Medulla oblongata (tissue), 1 donor: ENCODE data around the gene ABHD17B.
A peak's percentile ranks its signal among the peaks of the same experiment; 100 is the strongest.

ENCODE experiments used
- DNase-seq: peaks from one replicate; pipeline ENCODE4 v3.0.0-alpha.2; 2015; ENCODE audit errors: extremely low spot score

Gene ABHD17B

GRCh38 chr9:71878327-71879274 is 32.4 kb downstream of the ABHD17B start:
- no peak for DNase-seq

- no peak for DNase-seq
Measured at GRCh38 chr9:71876829-71877228, 34.2 kb downstream of the ABHD17B start.

- DNase-seq, result no peak
Measured at GRCh38 chr9:71876106-71876505, 34.9 kb downstream of the ABHD17B start.

- no peak for DNase-seq
Measured at GRCh38 chr9:71875345-71875744, 35.6 kb downstream of the ABHD17B start.

- DNase-seq, result no peak
Measured at GRCh38 chr9:71863631-71864030, 47.4 kb downstream of the ABHD17B start.

- no peak for DNase-seq
Measured at GRCh38 chr9:71861618-71862017, 49.4 kb downstream of the ABHD17B start.

GRCh38 chr9:71859939-71860338 is 51.1 kb downstream of the ABHD17B start:
- DNase-seq, result no peak

GRCh38 chr9:71858812-71859211 is 52.2 kb downstream of the ABHD17B start:
- DNase-seq, result no peak

- no peak for DNase-seq
Measured at GRCh38 chr9:71858102-71858798, 52.7 kb downstream of the ABHD17B start.

GRCh38 chr9:71857159-71857558 is 53.8 kb downstream of the ABHD17B start:
- DNase-seq, result no peak

- DNase-seq, result no peak
Measured at GRCh38 chr9:71854811-71855210, 56.2 kb downstream of the ABHD17B start.

GRCh38 chr9:71853084-71853483 is 57.9 kb downstream of the ABHD17B start:
- no peak for DNase-seq

GRCh38 chr9:71850996-71851395 is 60.0 kb downstream of the ABHD17B start:
- DNase-seq, result no peak

GRCh38 chr9:71847892-71848291 is 63.1 kb downstream of the ABHD17B start:
- DNase-seq, result no peak

GRCh38 chr9:71844808-71845207 is 66.2 kb downstream of the ABHD17B start:
- DNase-seq, result no peak

GRCh38 chr9:71839668-71840067 is 71.3 kb downstream of the ABHD17B start:
- DNase-seq, result no peak

- DNase-seq, result no peak
Measured at GRCh38 chr9:71835596-71835995, 75.4 kb downstream of the ABHD17B start.

GRCh38 chr9:71830929-71831328 is 80.1 kb downstream of the ABHD17B start:
- no peak for DNase-seq

GRCh38 chr9:71830153-71830552 is 80.8 kb downstream of the ABHD17B start:
- peak; percentile 94 for DNase-seq

- DNase-seq, result no peak
Measured at GRCh38 chr9:71826279-71826678, 84.7 kb downstream of the ABHD17B start.

GRCh38 chr9:71824257-71824656 is 86.7 kb downstream of the ABHD17B start:
- DNase-seq, result no peak

GRCh38 chr9:71822935-71823334 is 88.1 kb downstream of the ABHD17B start:
- no peak for DNase-seq

- no peak for DNase-seq
Measured at GRCh38 chr9:71822456-71822855, 88.5 kb downstream of the ABHD17B start.
